Endothelial cell of umbilical vein (primary cell): ENCODE results near the gene ZNF207. TPM values are rescaled to one million over a fixed set of nuclear protein-coding genes. Genes with fewer than 3 reads are reported as not detected.

Experiments used
- BruUV-seq: library from RNA; stranded (reverse); fragments of 400-500 nt; replicated peaks from 2 replicates; lab custom pipeline; 2021; lab: Mats Ljungman, UMichigan
- CTCF ChIA-PET: fragments of 300-600, 350-600 bp; sonication (Branson Sonifier 250); formaldehyde crosslinking; loops from one replicate; lab custom pipeline; 2021; ENCODE audit warnings: antibody characterized with exemption, inconsistent platforms; lab: Charles Lee
- POLR2A ChIA-PET: fragments of 300-600, 350-600 bp; sonication (Branson Sonifier 250); formaldehyde crosslinking; loops from one replicate; lab custom pipeline; 2021; ENCODE audit warnings: antibody characterized with exemption, inconsistent platforms; lab: Charles Lee
- DNase-seq: peaks from one replicate; pipeline ENCODE4 v3.0.0-alpha.2; 2011; ENCODE audit warnings: low read depth, low spot score
- FAIRE-seq: peaks from 2 replicates; lab custom pipeline; 2011; peaks lifted over from hg19 to GRCh38; lab: Jason Lieb, UNC
- H2AFZ ChIP-seq: 2 replicates; pipeline ENCODE4 v1.6.0; 2012; ENCODE audit warnings: low read depth, low read length, control low read depth, inconsistent platforms
- H3K27ac ChIP-seq: 2 replicates; pipeline ENCODE4 v1.5.1; 2011; ENCODE audit warnings: low read depth, mild to moderate bottlenecking, control low read depth, low read length, moderate library complexity; ENCODE audit not compliant: insufficient read depth
- H3K27me3 ChIP-seq, 2 experiments: 2 replicates each; pipeline versions ENCODE4 v1.6.0 to v1.6.1; 2011; ENCODE audit warnings: low read length in 2 of 2, mixed read lengths in 1 of 2; ENCODE audit not compliant: control insufficient read depth in 2 of 2, insufficient read depth in 2 of 2
- H3K36me3 ChIP-seq, 2 experiments: 2 replicates in 1 of 2; 3 replicates in 1 of 2; pipeline ENCODE4 v1.5.1; 2011; ENCODE audit warnings: low read length in 2 of 2, mild to moderate bottlenecking in 1 of 2, moderate library complexity in 1 of 2; ENCODE audit not compliant: control insufficient read depth in 2 of 2, insufficient read depth in 2 of 2; ENCODE audit errors: extremely low read depth in 1 of 2
- H3K4me1 ChIP-seq: 3 replicates; pipeline ENCODE4 v1.5.1; 2011; ENCODE audit warnings: mild to moderate bottlenecking, low read length; ENCODE audit not compliant: control insufficient read depth, insufficient read depth; ENCODE audit errors: extremely low read depth
- H3K4me2 ChIP-seq: 2 replicates; pipeline ENCODE4 v1.6.1; 2011; ENCODE audit warnings: low read length, control low read depth, mixed read lengths; ENCODE audit not compliant: insufficient read depth
- H3K4me3 ChIP-seq, 3 experiments: fragments of 200-600 bp in 1 of 3; sonication (generic), shearing (Covaris generic) in 1 of 3; replicated peaks in 1 of 3; 2 replicates each; pipeline ENCODE4 v1.5.1; 2011 to 2016; ENCODE audit warnings: control low read depth in 3 of 3, low read length in 3 of 3, mild to moderate bottlenecking in 2 of 3, inconsistent platforms in 1 of 3, low read depth in 1 of 3, moderate library complexity in 1 of 3; ENCODE audit not compliant: insufficient read depth in 1 of 3
- H3K79me2 ChIP-seq: 2 replicates; pipeline ENCODE4 v1.6.0; 2012; ENCODE audit warnings: low read length, inconsistent platforms; ENCODE audit not compliant: control insufficient read depth, insufficient read depth
- H3K9ac ChIP-seq: replicated peaks from 2 replicates; pipeline ENCODE3; 2011; ENCODE audit warnings: low read length, control low read depth; ENCODE audit not compliant: insufficient read depth; ENCODE audit errors: extremely low read depth
- H3K9me1 ChIP-seq: replicated peaks from 3 replicates; pipeline ENCODE4 v1.6.0; 2011; ENCODE audit warnings: mild to moderate bottlenecking, low read length; ENCODE audit not compliant: control insufficient read depth, insufficient read depth; ENCODE audit errors: extremely low read depth
- H3K9me3 ChIP-seq: replicated peaks from 2 replicates; pipeline ENCODE4 v1.5.1; 2012; ENCODE audit warnings: low read length, inconsistent platforms; ENCODE audit not compliant: control insufficient read depth, insufficient read depth
- H4K20me1 ChIP-seq: replicated peaks from 2 replicates; pipeline ENCODE3; 2011; ENCODE audit warnings: mild to moderate bottlenecking, low read length; ENCODE audit not compliant: control insufficient read depth, insufficient read depth; ENCODE audit errors: extremely low read depth
- EZH2 ChIP-seq: IDR thresholded peaks from 2 replicates; pipeline ENCODE4 v1.6.1; 2012; ENCODE audit warnings: borderline replicate concordance, low read depth, mild to moderate bottlenecking, moderate library complexity, low read length, inconsistent platforms; ENCODE audit not compliant: severe bottlenecking
- FOS ChIP-seq: IDR thresholded peaks from 2 replicates; pipeline ENCODE4 v1.6.1; 2011; ENCODE audit warnings: mild to moderate bottlenecking, low read length, moderate library complexity, borderline replicate concordance; ENCODE audit not compliant: insufficient read depth
- GATA2 ChIP-seq: IDR thresholded peaks from 2 replicates; pipeline ENCODE4 v1.7.0; 2011; ENCODE audit warnings: low read depth, mild to moderate bottlenecking, moderate library complexity, mixed read lengths, low read length; ENCODE audit not compliant: insufficient read length, insufficient read depth
- JUN ChIP-seq: IDR thresholded peaks from 2 replicates; pipeline ENCODE4 v1.6.1; 2011; ENCODE audit warnings: borderline replicate concordance, low read depth; ENCODE audit not compliant: insufficient read length, insufficient read depth
- MYC ChIP-seq: IDR thresholded peaks from one replicate; pipeline ENCODE4 v1.6.1; 2011; ENCODE audit warnings: mild to moderate bottlenecking, low read depth, low read length
- POLR2A ChIP-seq: IDR thresholded peaks from 2 replicates; pipeline ENCODE4 v1.6.1; 2012; ENCODE audit warnings: low read depth, mild to moderate bottlenecking, control low read depth, low read length
- POLR2AphosphoS5 ChIP-seq: IDR thresholded peaks from 2 replicates; pipeline ENCODE4 v1.6.1; 2012; ENCODE audit warnings: low read depth, mild to moderate bottlenecking, control low read depth, low read length, moderate library complexity; ENCODE audit not compliant: insufficient read depth
- dilution Hi-C: fragments of 300-500 bp; cut with MboI; formaldehyde crosslinking; loops from one replicate; pipeline ENCODE4 v1.15.0; 2019; ENCODE audit warnings: low sequenced_read_pairs; ENCODE audit not compliant: extremely low pct_ligation_motif_present
- intact Hi-C: fragments of 100-400 bp; cut with micrococcal nuclease; formaldehyde crosslinking; loops from one replicate; pipeline ENCODE4 v1.10.0; 2022
- polyA plus RNA-seq, 4 experiments: library from polyadenylated mRNA; depleted of rRNA in 3 of 4; stranded (reverse) in 3 of 4; unstranded in 1 of 4; fragments of >200 nt; gene quantifications; 2 replicates each; pipeline versions ENCODE4 v1.2.1 to v1.2.3, GENCODE V29; 2011 to 2012; ENCODE audit warnings: missing spikeins in 1 of 4
- total RNA-seq: library from RNA; stranded (reverse); gene quantifications from 2 replicates; pipeline ENCODE4 v1.2.3, GENCODE V29; 2021
- TF ChIP-seq, protein P1 (sequence below): IDR thresholded peaks from 2 replicates; pipeline ENCODE4 v1.6.1; 2011; ENCODE audit not compliant: insufficient read depth, insufficient read length
- TF ChIP-seq, protein P2 (sequence below), 2 donors: IDR thresholded peaks; 1 replicate in 1 of 2; 2 replicates in 1 of 2; pipeline ENCODE4 v1.5.1; 2011; ENCODE audit warnings: low read length in 2 of 2, mild to moderate bottlenecking in 2 of 2, moderate library complexity in 2 of 2, control low read depth in 1 of 2, inconsistent platforms in 1 of 2, low read depth in 1 of 2; ENCODE audit not compliant: insufficient read depth in 1 of 2; ENCODE audit errors: extremely low read depth in 1 of 2

The ZNF207 gene
- total and polyA plus RNA-seq, 2 donors (not counting 3 experiments of a cell fraction or from before 2014, with no cell fraction given): 206 to 231 TPM

- TF ChIP-seq POLR2A (no peak), FOS (no peak), EZH2 (no peak)
- TF ChIP-seq, protein P1, sequence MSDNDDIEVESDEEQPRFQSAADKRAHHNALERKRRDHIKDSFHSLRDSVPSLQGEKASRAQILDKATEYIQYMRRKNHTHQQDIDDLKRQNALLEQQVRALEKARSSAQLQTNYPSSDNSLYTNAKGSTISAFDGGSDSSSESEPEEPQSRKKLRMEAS: no peak
- H2AFZ ChIP-seq: no peak overlapping the region
- H3K4me3 ChIP-seq: no peak overlapping the region
- H3K36me3 ChIP-seq: peaks cover 26 to 38% of the 10 kb centered on the region in 2 experiments
- intact Hi-C loops: no loop called here
- FAIRE-seq (no peak), DNase-seq (no peak)
- peaks cover 30% of the 10 kb centered on the region for H4K20me1 ChIP-seq
- H3K4me1 ChIP-seq: peaks cover 27% of the 10 kb centered on the region
- no peaks in the 10 kb centered on the region for H3K9me3 ChIP-seq
- peaks cover 95% of the 10 kb centered on the region for H3K79me2 ChIP-seq
- ChIA-PET POLR2A (no interaction called here), CTCF (interaction anchor here (0.9 to 1.0 kb wide), 2 partner anchors 14 to 104 kb away, joined by 3 read pairs; no protein-coding TSS in a partner anchor)
- H3K9me1 ChIP-seq: no peaks in the 10 kb centered on the region
- no peaks in the 10 kb centered on the region for H3K27me3 ChIP-seq
- BruUV-seq: no TSS peak
- no peak overlapping the region for H3K9ac ChIP-seq
- no peak overlapping the region for H3K27ac ChIP-seq
- peak overlapping the region; percentile 58 for H3K4me2 ChIP-seq
- dilution Hi-C loops: no loop called here
Observed at GRCh38 chr17:32356378-32356743, 6.4 kb downstream of the ZNF207 start.

- dilution Hi-C loops (no loop called here), intact Hi-C loops (no loop called here)
- ChIA-PET POLR2A (no interaction called here), CTCF (interaction anchor here (0.9 kb wide), 1 partner anchor 14 kb away, joined by 3 read pairs; no protein-coding TSS in a partner anchor)
- H3K9me3 ChIP-seq: no peaks in the 10 kb centered on the region
- TF ChIP-seq, protein P2, sequence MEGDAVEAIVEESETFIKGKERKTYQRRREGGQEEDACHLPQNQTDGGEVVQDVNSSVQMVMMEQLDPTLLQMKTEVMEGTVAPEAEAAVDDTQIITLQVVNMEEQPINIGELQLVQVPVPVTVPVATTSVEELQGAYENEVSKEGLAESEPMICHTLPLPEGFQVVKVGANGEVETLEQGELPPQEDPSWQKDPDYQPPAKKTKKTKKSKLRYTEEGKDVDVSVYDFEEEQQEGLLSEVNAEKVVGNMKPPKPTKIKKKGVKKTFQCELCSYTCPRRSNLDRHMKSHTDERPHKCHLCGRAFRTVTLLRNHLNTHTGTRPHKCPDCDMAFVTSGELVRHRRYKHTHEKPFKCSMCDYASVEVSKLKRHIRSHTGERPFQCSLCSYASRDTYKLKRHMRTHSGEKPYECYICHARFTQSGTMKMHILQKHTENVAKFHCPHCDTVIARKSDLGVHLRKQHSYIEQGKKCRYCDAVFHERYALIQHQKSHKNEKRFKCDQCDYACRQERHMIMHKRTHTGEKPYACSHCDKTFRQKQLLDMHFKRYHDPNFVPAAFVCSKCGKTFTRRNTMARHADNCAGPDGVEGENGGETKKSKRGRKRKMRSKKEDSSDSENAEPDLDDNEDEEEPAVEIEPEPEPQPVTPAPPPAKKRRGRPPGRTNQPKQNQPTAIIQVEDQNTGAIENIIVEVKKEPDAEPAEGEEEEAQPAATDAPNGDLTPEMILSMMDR (IDR thresholded peaks at IDR 0.05; ENCODE audit: extremely low read depth in 1 of 2, insufficient read depth in 1 of 2, low read depth in 1 of 2, low read length in 2 of 2): no peak
- TF ChIP-seq EZH2 (no peak), MYC (no peak), POLR2A (no peak), POLR2AphosphoS5 (no peak), JUN (no peak), FOS (no peak), GATA2 (no peak)
- TF ChIP-seq, protein P1: no peak
- H3K79me2 ChIP-seq: peaks cover 94% of the 10 kb centered on the region
- peaks cover 27% of the 10 kb centered on the region for H3K4me1 ChIP-seq
- H3K27ac ChIP-seq: no peak overlapping the region
- H2AFZ ChIP-seq: no peak overlapping the region
- H3K27me3 ChIP-seq: no peaks in the 10 kb centered on the region
- no peak overlapping the region for H3K9ac ChIP-seq
- DNase-seq: no peak
- FAIRE-seq: no peak
- peak overlapping the region; percentile 58 for H3K4me2 ChIP-seq
- H3K36me3 ChIP-seq: peaks cover 26 to 40% of the 10 kb centered on the region in 2 experiments
- H3K9me1 ChIP-seq: no peaks in the 10 kb centered on the region
- H3K4me3 ChIP-seq: no peak overlapping the region
- peaks cover 26% of the 10 kb centered on the region for H4K20me1 ChIP-seq
- no TSS peak for BruUV-seq
Observed at GRCh38 chr17:32356750-32357149, 6.8 kb downstream of the ZNF207 start.
